Astrocyte (in vitro differentiated cells and primary cell): ENCODE data around the gene MED28.

Source experiments
- EZH2 ChIP-seq: IDR thresholded peaks from 2 replicates; pipeline ENCODE4 v1.6.1; 2012; ENCODE audit warnings: mild to moderate bottlenecking, low read length, inconsistent platforms; ENCODE audit not compliant: insufficient read depth
- TF ChIP-seq, protein P1 (sequence below): IDR thresholded peaks from 2 replicates; pipeline ENCODE4 v1.5.1; 2011; ENCODE audit warnings: low read depth, mild to moderate bottlenecking, inconsistent platforms, low read length, moderate library complexity; ENCODE audit not compliant: insufficient read depth

DNA sequence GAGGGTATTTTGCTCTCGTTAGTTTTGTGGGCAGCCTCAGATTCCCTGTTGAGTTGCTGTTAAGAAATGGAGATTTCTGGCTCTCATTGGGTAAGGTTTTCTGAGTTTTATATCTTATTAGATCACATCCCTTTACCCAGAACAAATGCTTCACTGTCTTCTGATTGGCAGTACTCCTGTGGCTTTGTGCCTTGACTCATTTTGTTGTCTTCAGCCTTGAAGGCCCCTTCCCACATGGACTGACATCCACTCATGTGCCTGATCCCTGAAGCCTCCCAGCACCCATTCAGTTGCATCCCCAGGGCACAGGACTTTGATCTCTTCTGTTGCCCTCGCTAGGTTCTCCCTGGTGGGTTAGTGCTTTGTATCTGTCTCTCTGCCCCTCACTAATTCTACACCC lies 10.4 kb downstream of the MED28 start:
- TF ChIP-seq, protein P1, sequence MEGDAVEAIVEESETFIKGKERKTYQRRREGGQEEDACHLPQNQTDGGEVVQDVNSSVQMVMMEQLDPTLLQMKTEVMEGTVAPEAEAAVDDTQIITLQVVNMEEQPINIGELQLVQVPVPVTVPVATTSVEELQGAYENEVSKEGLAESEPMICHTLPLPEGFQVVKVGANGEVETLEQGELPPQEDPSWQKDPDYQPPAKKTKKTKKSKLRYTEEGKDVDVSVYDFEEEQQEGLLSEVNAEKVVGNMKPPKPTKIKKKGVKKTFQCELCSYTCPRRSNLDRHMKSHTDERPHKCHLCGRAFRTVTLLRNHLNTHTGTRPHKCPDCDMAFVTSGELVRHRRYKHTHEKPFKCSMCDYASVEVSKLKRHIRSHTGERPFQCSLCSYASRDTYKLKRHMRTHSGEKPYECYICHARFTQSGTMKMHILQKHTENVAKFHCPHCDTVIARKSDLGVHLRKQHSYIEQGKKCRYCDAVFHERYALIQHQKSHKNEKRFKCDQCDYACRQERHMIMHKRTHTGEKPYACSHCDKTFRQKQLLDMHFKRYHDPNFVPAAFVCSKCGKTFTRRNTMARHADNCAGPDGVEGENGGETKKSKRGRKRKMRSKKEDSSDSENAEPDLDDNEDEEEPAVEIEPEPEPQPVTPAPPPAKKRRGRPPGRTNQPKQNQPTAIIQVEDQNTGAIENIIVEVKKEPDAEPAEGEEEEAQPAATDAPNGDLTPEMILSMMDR, result no peak
- TF ChIP-seq EZH2, result no peak
